HS-27A (cell line): ENCODE results near the gene COX19.

ENCODE experiments used
- DNase-seq: peaks from one replicate; pipeline ENCODE4 v3.0.0-alpha.2; 2012; ENCODE audit warnings: low read depth, missing footprints

Gene COX19

GRCh38 chr7:978049-978346 is 2.6 kb upstream of the COX19 start:
- no peak for DNase-seq

- no peak for DNase-seq
These were observed 2.1 kb upstream of the COX19 start for GRCh38 chr7:977326-978048.

GRCh38 chr7:976901-977325 is 1.6 kb upstream of the COX19 start:
- DNase-seq = no peak

GRCh38 chr7:975702-976473 is 539 bp upstream of the COX19 start:
- DNase-seq = no peak

GRCh38 chr7:974172-974571 is 1.2 kb downstream of the COX19 start:
- no peak for DNase-seq

GRCh38 chr7:973312-973711 is 2.0 kb downstream of the COX19 start:
- DNase-seq = no peak

- no peak for DNase-seq
These were observed 2.6 kb downstream of the COX19 start for GRCh38 chr7:972676-973309.

GRCh38 chr7:972110-972509 is 3.2 kb downstream of the COX19 start:
- DNase-seq = no peak

- DNase-seq = no peak
These were observed 4.6 kb downstream of the COX19 start for GRCh38 chr7:970744-971143.

GRCh38 chr7:969403-969802 is 5.9 kb downstream of the COX19 start:
- no peak for DNase-seq

GRCh38 chr7:968205-969105 is 6.9 kb downstream of the COX19 start:
- DNase-seq = no peak

- DNase-seq = no peak
These were observed 7.8 kb downstream of the COX19 start for GRCh38 chr7:967361-968082.

- DNase-seq = no peak
These were observed 8.9 kb downstream of the COX19 start for GRCh38 chr7:966291-967069.

- no peak for DNase-seq
These were observed 10.7 kb downstream of the COX19 start for GRCh38 chr7:964401-965231.

- no peak for DNase-seq
These were observed 11.9 kb downstream of the COX19 start for GRCh38 chr7:963236-964078.

GRCh38 chr7:962401-963081 is 12.8 kb downstream of the COX19 start:
- DNase-seq = no peak

GRCh38 chr7:961546-962400 is 13.6 kb downstream of the COX19 start:
- no peak for DNase-seq
